AG04450 (cell line): ENCODE data around the gene GPX5. TPM values are rescaled to one million over a fixed set of nuclear protein-coding genes. Genes with fewer than 3 reads are reported as not detected.

ENCODE experiments used
- CTCF ChIA-PET: fragments of 300-600, 350-600 bp; formaldehyde crosslinking; extraction: SDS; loops from one replicate; lab custom pipeline; 2022; ENCODE audit warnings: antibody characterized with exemption, inconsistent platforms; lab: Charles Lee
- POLR2A ChIA-PET: fragments of 350-600 bp; formaldehyde crosslinking; extraction: SDS; loops from one replicate; lab custom pipeline; 2021; ENCODE audit warnings: antibody characterized with exemption, inconsistent platforms; lab: Yijun Ruan, JAX
- DNase-seq: peaks from one replicate; pipeline ENCODE4 v3.0.0-alpha.2; 2011; ENCODE audit warnings: low read depth, low spot score
- H3K27ac ChIP-seq: one replicate; pipeline ENCODE4 v1.5.1; 2012; ENCODE audit warnings: low read depth, low read length, control low read depth
- H3K27me3 ChIP-seq: one replicate; pipeline ENCODE4 v1.6.0; 2012; ENCODE audit warnings: low read length; ENCODE audit not compliant: control insufficient read depth, insufficient read depth
- H3K4me3 ChIP-seq: 2 replicates; pipeline ENCODE4 v1.5.1; 2011; ENCODE audit warnings: mild to moderate bottlenecking, low read depth, low read length, control low read depth
- H3K9me3 ChIP-seq: 2 replicates; pipeline ENCODE4 v1.5.1; 2012; ENCODE audit warnings: low read length; ENCODE audit not compliant: control insufficient read depth, insufficient read depth
- polyA plus RNA-seq: library from polyadenylated mRNA; depleted of rRNA; stranded (reverse); fragments of >200 nt; gene quantifications from 2 replicates; pipeline ENCODE4 v1.2.3, GENCODE V29; 2011; rRNA removed
- TF ChIP-seq, protein P1 (sequence below): IDR thresholded peaks from 2 replicates; pipeline ENCODE4 v1.5.1; 2011; ENCODE audit warnings: low read depth, low read length, control low read depth, inconsistent platforms

The GPX5 gene
- polyA plus RNA-seq, 1 experiment = not detected

DNA sequence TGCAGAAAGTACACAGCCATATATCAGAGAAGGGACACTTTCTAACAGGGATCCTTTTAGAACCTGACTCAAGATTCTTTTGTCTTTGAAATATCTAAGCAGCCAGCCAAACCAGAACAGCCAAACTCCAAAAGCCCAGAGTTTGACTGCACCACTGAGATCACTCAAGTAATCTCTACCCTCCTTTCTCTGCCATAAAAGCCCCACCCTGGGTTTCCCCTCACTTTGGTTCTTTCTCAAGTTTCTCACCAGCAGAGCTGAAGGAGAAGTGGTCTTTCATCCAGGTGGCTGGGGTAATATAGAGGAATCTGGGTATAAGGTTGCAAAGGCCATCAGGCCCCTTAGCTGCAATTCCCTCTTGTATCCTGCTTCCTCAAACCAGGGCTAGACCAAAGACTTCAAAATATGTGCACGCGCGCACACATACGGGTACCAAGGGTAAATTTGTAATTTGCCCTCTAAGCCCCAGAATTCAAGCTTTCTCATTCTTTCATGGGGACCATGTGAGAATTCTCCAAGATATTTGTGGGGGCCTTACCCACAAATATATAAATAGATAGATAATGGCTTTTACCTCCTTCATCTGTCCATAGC, 42.9 kb downstream of the GPX5 start:
- ChIA-PET CTCF (no interaction called here), POLR2A (no interaction called here)
- H3K27me3 ChIP-seq = no peaks in the 10 kb centered on the region
- H3K4me3 ChIP-seq = no peak overlapping the region
- no peak overlapping the region for H3K27ac ChIP-seq
- H3K9me3 ChIP-seq = no peaks in the 10 kb centered on the region
- no peak for DNase-seq
- TF ChIP-seq, protein P1, sequence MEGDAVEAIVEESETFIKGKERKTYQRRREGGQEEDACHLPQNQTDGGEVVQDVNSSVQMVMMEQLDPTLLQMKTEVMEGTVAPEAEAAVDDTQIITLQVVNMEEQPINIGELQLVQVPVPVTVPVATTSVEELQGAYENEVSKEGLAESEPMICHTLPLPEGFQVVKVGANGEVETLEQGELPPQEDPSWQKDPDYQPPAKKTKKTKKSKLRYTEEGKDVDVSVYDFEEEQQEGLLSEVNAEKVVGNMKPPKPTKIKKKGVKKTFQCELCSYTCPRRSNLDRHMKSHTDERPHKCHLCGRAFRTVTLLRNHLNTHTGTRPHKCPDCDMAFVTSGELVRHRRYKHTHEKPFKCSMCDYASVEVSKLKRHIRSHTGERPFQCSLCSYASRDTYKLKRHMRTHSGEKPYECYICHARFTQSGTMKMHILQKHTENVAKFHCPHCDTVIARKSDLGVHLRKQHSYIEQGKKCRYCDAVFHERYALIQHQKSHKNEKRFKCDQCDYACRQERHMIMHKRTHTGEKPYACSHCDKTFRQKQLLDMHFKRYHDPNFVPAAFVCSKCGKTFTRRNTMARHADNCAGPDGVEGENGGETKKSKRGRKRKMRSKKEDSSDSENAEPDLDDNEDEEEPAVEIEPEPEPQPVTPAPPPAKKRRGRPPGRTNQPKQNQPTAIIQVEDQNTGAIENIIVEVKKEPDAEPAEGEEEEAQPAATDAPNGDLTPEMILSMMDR = no peak

DNA sequence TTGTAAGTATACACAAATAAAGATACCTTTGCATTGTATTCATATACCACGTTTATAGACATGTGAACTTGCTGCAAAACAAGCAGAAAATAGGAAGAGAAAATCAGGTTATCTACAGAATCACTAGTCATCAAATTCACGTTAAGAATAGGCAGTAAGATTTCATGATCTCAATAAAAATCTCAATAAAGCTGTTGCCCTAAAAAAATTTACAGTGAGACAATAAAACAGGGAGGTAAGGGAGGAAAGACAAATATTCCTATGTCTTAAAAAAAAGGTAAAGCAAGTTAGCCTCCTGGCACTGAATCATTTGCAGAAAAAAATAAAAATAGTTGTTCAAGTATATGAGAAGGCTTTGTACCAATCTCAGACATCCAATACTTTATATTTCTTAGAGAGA, 44.1 kb downstream of the GPX5 start:
- Histone ChIP-seq H3K4me3 (no peak overlapping the region), H3K27me3 (no peaks in the 10 kb centered on the region), H3K27ac (no peak overlapping the region), H3K9me3 (no peaks in the 10 kb centered on the region)
- ChIA-PET POLR2A (no interaction called here), CTCF (no interaction called here)
- DNase-seq = no peak
- TF ChIP-seq, protein P1 = no peak

DNA sequence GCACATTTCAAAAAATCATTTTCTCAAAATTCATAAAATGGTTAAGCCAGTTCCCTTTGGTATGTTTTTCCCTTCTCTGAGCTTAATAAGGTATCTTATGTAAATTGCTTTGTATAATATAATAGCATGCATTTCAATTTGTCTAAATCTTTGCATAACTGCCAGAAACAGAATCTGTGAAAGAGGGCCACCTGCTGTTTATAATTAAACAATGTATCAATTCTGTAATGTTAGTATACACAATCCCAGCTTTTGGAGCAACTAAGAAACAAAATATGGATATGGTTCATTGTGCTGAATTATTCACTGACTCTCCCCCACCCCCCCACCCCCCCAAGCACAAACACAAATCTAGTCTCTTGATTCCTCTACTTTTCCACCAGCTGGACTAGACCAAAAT, 54.8 kb downstream of the GPX5 start:
- POLR2A ChIA-PET = no interaction called here
- DNase-seq = no peak
- no peak overlapping the region for H3K27ac ChIP-seq

DNA sequence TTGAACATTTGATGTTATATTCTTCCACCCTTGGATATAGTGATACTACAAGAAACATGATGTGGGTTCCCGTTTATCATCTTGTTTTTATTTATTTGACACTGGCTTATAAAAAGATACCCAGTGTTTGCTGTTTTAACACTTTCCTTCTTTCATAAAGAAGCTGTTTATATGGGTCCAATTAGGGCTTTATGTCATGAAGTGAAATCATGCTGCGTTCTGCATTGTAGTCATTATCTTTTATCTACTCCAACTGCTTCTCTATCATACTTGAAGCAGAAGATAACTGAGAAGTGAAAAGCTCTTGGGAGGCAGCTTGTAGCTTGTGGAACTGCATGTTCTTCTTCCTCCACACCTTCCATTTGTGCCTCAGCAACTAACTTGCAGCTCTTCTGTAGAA, 57.8 kb downstream of the GPX5 start:
- TF ChIP-seq, protein P1 = no peak
- CTCF ChIA-PET = interaction anchor here (0.6 kb wide), 1 partner anchor 282 kb away, joined by 3 read pairs; no protein-coding TSS in a partner anchor
- POLR2A ChIA-PET = no interaction called here
- peaks cover 3% of the 10 kb centered on the region for H3K27me3 ChIP-seq
- no peak overlapping the region for H3K4me3 ChIP-seq
- DNase-seq = no peak
- H3K27ac ChIP-seq = no peak overlapping the region
- no peaks in the 10 kb centered on the region for H3K9me3 ChIP-seq

More for the DNA sequence above, 54.8 kb downstream of the GPX5 start:
- H3K9me3 ChIP-seq = no peaks in the 10 kb centered on the region
- CTCF ChIA-PET = interaction anchor here (0.6 kb wide), 1 partner anchor 62 kb away, joined by 3 read pairs; no protein-coding TSS in a partner anchor
- H3K27me3 ChIP-seq = no peaks in the 10 kb centered on the region
- TF ChIP-seq, protein P1 = no peak
- H3K4me3 ChIP-seq = no peak overlapping the region

Other genes starting within 250 kb of the GPX5 start
- 5.6 and 7.2 TPM in 2 replicates for gene PGBD1, start 244.3 kb upstream of the GPX5 start, polyA plus RNA-seq
- gene ZSCAN31, start 189.7 kb upstream of the GPX5 start, polyA plus RNA-seq = 5.0 TPM in 2 replicates
- gene ZKSCAN3, start 175.9 kb upstream of the GPX5 start, polyA plus RNA-seq = 4.7 and 6.0 TPM in 2 replicates
- 4.0 and 5.5 TPM in 2 replicates for gene ZSCAN12, start 126.1 kb upstream of the GPX5 start, polyA plus RNA-seq
- gene ZSCAN23, start 82.4 kb upstream of the GPX5 start, polyA plus RNA-seq = 3.5 and 4.6 TPM in 2 replicates
- not detected in 2 replicates for gene GPX6, start 10.1 kb upstream of the GPX5 start, polyA plus RNA-seq